HG02610 (cell line): Measurements from ENCODE around the gene UBL4A.

Source experiments
- ATAC-seq: cut with Tn5 transposase; IDR thresholded peaks from one replicate; pipeline ENCODE4 v1.9.1; 2021; ENCODE audit warnings: mild to moderate bottlenecking, moderate library complexity; ENCODE audit not compliant: unreplicated experiment

Gene UBL4A

GRCh38 chrX:154466036-154466435 is 20.4 kb downstream of the UBL4A start:
- no peak for ATAC-seq

- ATAC-seq = no peak
These were observed 20.8 kb downstream of the UBL4A start for GRCh38 chrX:154465601-154466000.

- ATAC-seq = no peak
These were observed 21.5 kb downstream of the UBL4A start for GRCh38 chrX:154464806-154465365.

- no peak for ATAC-seq
These were observed 22.7 kb downstream of the UBL4A start for GRCh38 chrX:154463611-154464220.

- no peak for ATAC-seq
These were observed 24.0 kb downstream of the UBL4A start for GRCh38 chrX:154462396-154462795.

- ATAC-seq = no peak
These were observed 26.1 kb downstream of the UBL4A start for GRCh38 chrX:154460326-154460725.

- ATAC-seq = no peak
These were observed 26.6 kb downstream of the UBL4A start for GRCh38 chrX:154459832-154460231.

GRCh38 chrX:154458954-154459778 is 27.2 kb downstream of the UBL4A start:
- ATAC-seq = no peak

- ATAC-seq = peak; percentile 36
These were observed 28.1 kb downstream of the UBL4A start, which contains the start of gene PLXNA3 for GRCh38 chrX:154458116-154458953. TSS of gene PLXNA3 (plus strand) at chrX:154458281. CDS start at chrX:154460184, 1,903 bp downstream.

- peak; percentile 39 for ATAC-seq
These were observed 28.8 kb downstream of the UBL4A start for GRCh38 chrX:154457491-154458115.

GRCh38 chrX:154452823-154453222 is 33.6 kb downstream of the UBL4A start:
- no peak for ATAC-seq

GRCh38 chrX:154450312-154450711 is 36.1 kb downstream of the UBL4A start:
- ATAC-seq = no peak

- ATAC-seq = no peak
These were observed 36.8 kb downstream of the UBL4A start for GRCh38 chrX:154449618-154450017.

GRCh38 chrX:154448484-154448883 is 37.9 kb downstream of the UBL4A start:
- ATAC-seq = no peak

- no peak for ATAC-seq
These were observed 40.0 kb downstream of the UBL4A start for GRCh38 chrX:154446430-154446829.

- ATAC-seq = no peak
These were observed 40.6 kb downstream of the UBL4A start for GRCh38 chrX:154445776-154446175.

- no peak for ATAC-seq
These were observed 41.6 kb downstream of the UBL4A start for GRCh38 chrX:154444755-154445246.

GRCh38 chrX:154443992-154444754 is 42.2 kb downstream of the UBL4A start, which contains the start of gene FAM50A:
TSS of gene FAM50A (plus strand) at chrX:154444141. CDS start at chrX:154444236, 95 bp downstream.
- peak; percentile 80 for ATAC-seq

GRCh38 chrX:154443479-154443910 is 42.9 kb downstream of the UBL4A start:
- no peak for ATAC-seq
